ENCODE measurements around the gene RAB17. TPM values are rescaled to one million over a fixed set of nuclear protein-coding genes. Genes with fewer than 3 reads are reported as not detected.

RAB17 gene
- total and polyA plus RNA-seq, 4 donors: 19.3 to 73.3 (median 46.4) TPM

- no peak for DNase-seq
Observed at GRCh38 chr2:237577956-237578870, 12.3 kb downstream of the RAB17 start.

GRCh38 chr2:237577458-237577857 is 13.1 kb downstream of the RAB17 start:
- H3K27ac ChIP-seq (ENCODE audit: low read depth in 1 of 2, low read length in 1 of 2): no peak overlapping the region

More at GRCh38 chr2:237577956-237578870, 12.3 kb downstream of the RAB17 start:
- no peak for TF ChIP-seq CTCF (IDR thresholded peaks at IDR 0.05; ENCODE audit: control extremely low read depth, extremely low read depth)
- Histone ChIP-seq H3K27me3 (ENCODE audit: control insufficient read depth in 3 of 3, insufficient read depth in 3 of 3, low read length in 2 of 3) (no peaks in the 10 kb centered on the region), H3K36me3 (ENCODE audit: control insufficient read depth in 4 of 4, insufficient read depth in 4 of 4, low read length in 4 of 4) (peaks cover 0 to 2% (median 0%) of the 10 kb centered on the region in 4 donors), H3K4me1 (ENCODE audit: control insufficient read depth in 5 of 5, insufficient read depth in 5 of 5, low read length in 5 of 5) (peaks cover 0 to 9% (median 3%) of the 10 kb centered on the region in 5 donors), H3K4me3 (no peak overlapping the region), H3K9ac (ENCODE audit: insufficient read depth in 1 of 2, low read length in 2 of 2) (no peak overlapping the region), H3K27ac (ENCODE audit: low read depth in 1 of 2, low read length in 1 of 2) (no peak overlapping the region), H3K9me3 (ENCODE audit: control insufficient read depth in 4 of 4, insufficient read depth in 3 of 4, low read length in 3 of 4) (no peaks in the 10 kb centered on the region)
- no peak for ATAC-seq (ENCODE audit: insufficient read depth, low FRiP score)
- WGBS, 2 donors: 92 to 93% methylated on average over 26 of the region's 26 CpGs

GRCh38 chr2:237576974-237577373 is 13.6 kb downstream of the RAB17 start:
- Histone ChIP-seq H3K36me3 (ENCODE audit: control insufficient read depth in 4 of 4, insufficient read depth in 4 of 4, low read length in 4 of 4) (peaks cover 0 to 2% (median 0%) of the 10 kb centered on the region in 4 donors), H3K4me1 (ENCODE audit: control insufficient read depth in 5 of 5, insufficient read depth in 5 of 5, low read length in 5 of 5) (peaks cover 0 to 9% (median 3%) of the 10 kb centered on the region in 5 donors), H3K27me3 (ENCODE audit: control insufficient read depth in 3 of 3, insufficient read depth in 3 of 3, low read length in 2 of 3) (no peaks in the 10 kb centered on the region), H3K9ac (ENCODE audit: insufficient read depth in 1 of 2, low read length in 2 of 2) (no peak overlapping the region), H3K9me3 (ENCODE audit: control insufficient read depth in 4 of 4, insufficient read depth in 3 of 4, low read length in 3 of 4) (no peaks in the 10 kb centered on the region), H3K27ac (ENCODE audit: low read depth in 1 of 2, low read length in 1 of 2) (no peak overlapping the region), H3K4me3 (no peak overlapping the region)
- ATAC-seq (ENCODE audit: insufficient read depth, low FRiP score) (no peak), DNase-seq (no peak)
- WGBS, 2 donors: 88 to 93% methylated on average over 9 of the region's 9 CpGs
- no peak for TF ChIP-seq CTCF (IDR thresholded peaks at IDR 0.05; ENCODE audit: control extremely low read depth, extremely low read depth)

More at GRCh38 chr2:237577458-237577857, 13.1 kb downstream of the RAB17 start:
- H3K9ac ChIP-seq (ENCODE audit: insufficient read depth in 1 of 2, low read length in 2 of 2): no peak overlapping the region
- TF ChIP-seq CTCF (IDR thresholded peaks at IDR 0.05; ENCODE audit: control extremely low read depth, extremely low read depth): no peak
- WGBS, 2 donors: 94 to 95% methylated on average over 10 of the region's 10 CpGs
- DNase-seq (no peak), ATAC-seq (ENCODE audit: insufficient read depth, low FRiP score) (no peak)
- H3K9me3 ChIP-seq (ENCODE audit: control insufficient read depth in 4 of 4, insufficient read depth in 3 of 4, low read length in 3 of 4): no peaks in the 10 kb centered on the region
- H3K4me1 ChIP-seq (ENCODE audit: control insufficient read depth in 5 of 5, insufficient read depth in 5 of 5, low read length in 5 of 5): peaks cover 0 to 9% (median 3%) of the 10 kb centered on the region in 5 donors
- H3K27me3 ChIP-seq (ENCODE audit: control insufficient read depth in 3 of 3, insufficient read depth in 3 of 3, low read length in 2 of 3): no peaks in the 10 kb centered on the region
- no peak overlapping the region for H3K4me3 ChIP-seq
- H3K36me3 ChIP-seq (ENCODE audit: control insufficient read depth in 4 of 4, insufficient read depth in 4 of 4, low read length in 4 of 4): peaks cover 0 to 2% (median 0%) of the 10 kb centered on the region in 4 donors

All from lung (tissue), 12 donors.